ENCODE data around the gene SLCO1B3. TPM values are rescaled to one million over a fixed set of nuclear protein-coding genes. Genes with fewer than 3 reads are reported as not detected.
"Not testable (repeated sequence)": the region's sequence is repeated elsewhere in the genome, so short reads cannot be mapped to it uniquely, and the experiment has no call there.

Gene SLCO1B3, protein sequence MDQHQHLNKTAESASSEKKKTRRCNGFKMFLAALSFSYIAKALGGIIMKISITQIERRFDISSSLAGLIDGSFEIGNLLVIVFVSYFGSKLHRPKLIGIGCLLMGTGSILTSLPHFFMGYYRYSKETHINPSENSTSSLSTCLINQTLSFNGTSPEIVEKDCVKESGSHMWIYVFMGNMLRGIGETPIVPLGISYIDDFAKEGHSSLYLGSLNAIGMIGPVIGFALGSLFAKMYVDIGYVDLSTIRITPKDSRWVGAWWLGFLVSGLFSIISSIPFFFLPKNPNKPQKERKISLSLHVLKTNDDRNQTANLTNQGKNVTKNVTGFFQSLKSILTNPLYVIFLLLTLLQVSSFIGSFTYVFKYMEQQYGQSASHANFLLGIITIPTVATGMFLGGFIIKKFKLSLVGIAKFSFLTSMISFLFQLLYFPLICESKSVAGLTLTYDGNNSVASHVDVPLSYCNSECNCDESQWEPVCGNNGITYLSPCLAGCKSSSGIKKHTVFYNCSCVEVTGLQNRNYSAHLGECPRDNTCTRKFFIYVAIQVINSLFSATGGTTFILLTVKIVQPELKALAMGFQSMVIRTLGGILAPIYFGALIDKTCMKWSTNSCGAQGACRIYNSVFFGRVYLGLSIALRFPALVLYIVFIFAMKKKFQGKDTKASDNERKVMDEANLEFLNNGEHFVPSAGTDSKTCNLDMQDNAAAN
- not detected for total RNA-seq

DNA sequence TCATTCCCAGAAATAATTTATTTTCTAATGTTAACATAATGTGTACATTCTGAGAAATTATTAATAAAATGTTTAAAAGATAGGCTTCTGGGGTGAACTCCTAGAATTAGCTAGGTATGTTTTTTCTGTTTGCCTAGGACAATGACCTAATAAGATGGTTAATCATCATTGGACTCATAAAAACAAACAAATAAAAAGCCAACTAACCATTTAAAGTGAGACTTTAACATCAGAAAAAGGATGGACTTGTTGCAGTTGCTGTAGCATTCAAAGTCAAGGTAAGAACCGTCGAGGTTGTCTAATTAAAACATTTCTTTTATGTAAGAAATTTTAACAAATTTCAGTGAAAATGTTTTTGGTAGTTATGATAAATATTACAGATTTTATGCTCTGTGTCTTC is at the start of gene SLCO1B3:
Gene SLCO1B3, plus strand, starts transcription at position 219 of the 400 bp plus-strand sequence. CDS start 5,034 bp downstream, outside the sequence.
- intact Hi-C loops (cut with DNase I) = no loop called here
- Histone ChIP-seq H3K9me3 (no peaks in the 10 kb centered on the region), H3K27ac (no peak within 1 kb of the TSS), H3K4me1 (no peaks in the 10 kb centered on the region), H3K36me3 (no peaks in the 10 kb centered on the region), H3K4me3 (no peak within 1 kb of the TSS), H3K27me3 (no peaks in the 10 kb centered on the region)
- TF ChIP-seq, protein P1, sequence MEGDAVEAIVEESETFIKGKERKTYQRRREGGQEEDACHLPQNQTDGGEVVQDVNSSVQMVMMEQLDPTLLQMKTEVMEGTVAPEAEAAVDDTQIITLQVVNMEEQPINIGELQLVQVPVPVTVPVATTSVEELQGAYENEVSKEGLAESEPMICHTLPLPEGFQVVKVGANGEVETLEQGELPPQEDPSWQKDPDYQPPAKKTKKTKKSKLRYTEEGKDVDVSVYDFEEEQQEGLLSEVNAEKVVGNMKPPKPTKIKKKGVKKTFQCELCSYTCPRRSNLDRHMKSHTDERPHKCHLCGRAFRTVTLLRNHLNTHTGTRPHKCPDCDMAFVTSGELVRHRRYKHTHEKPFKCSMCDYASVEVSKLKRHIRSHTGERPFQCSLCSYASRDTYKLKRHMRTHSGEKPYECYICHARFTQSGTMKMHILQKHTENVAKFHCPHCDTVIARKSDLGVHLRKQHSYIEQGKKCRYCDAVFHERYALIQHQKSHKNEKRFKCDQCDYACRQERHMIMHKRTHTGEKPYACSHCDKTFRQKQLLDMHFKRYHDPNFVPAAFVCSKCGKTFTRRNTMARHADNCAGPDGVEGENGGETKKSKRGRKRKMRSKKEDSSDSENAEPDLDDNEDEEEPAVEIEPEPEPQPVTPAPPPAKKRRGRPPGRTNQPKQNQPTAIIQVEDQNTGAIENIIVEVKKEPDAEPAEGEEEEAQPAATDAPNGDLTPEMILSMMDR (IDR thresholded peaks at IDR 0.05) = no peak
- no peak for DNase-seq (ENCODE audit: low spot score in 2 of 2)

DNA sequence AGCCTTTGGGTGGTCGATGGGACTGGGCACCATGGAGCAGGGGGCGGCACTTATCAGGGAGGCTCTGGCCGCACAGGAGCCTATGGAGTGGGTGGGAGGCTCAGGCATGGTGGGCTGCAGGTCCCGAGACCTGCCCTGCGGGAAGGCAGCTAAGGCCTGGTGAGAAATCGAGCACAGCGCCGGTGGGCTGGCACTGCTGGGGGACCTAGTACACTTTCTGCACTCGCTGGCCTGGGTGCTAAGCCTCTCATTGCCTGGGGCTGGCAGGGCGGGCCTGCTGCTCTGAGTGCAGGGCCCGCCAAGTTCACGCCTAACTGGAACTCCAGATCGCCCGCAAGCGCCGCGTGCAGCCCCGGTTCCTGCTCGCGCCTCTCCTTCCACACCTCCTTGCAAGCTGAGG is 33.1 kb upstream of the SLCO1B3 start:
- intact Hi-C loops (cut with DNase I) = no loop called here
- no peak for DNase-seq (ENCODE audit: low spot score in 2 of 2)
- no peaks in the 10 kb centered on the region for H3K27me3 ChIP-seq
- H3K27ac ChIP-seq = no peak overlapping the region
- H3K36me3 ChIP-seq = no peaks in the 10 kb centered on the region
- TF ChIP-seq, protein P1 (IDR thresholded peaks at IDR 0.05) = no peak
- H3K9me3 ChIP-seq = peaks cover 0 to 11% of the 10 kb centered on the region in 2 donors
- no peak overlapping the region for H3K4me3 ChIP-seq
- no peaks in the 10 kb centered on the region for H3K4me1 ChIP-seq

DNA sequence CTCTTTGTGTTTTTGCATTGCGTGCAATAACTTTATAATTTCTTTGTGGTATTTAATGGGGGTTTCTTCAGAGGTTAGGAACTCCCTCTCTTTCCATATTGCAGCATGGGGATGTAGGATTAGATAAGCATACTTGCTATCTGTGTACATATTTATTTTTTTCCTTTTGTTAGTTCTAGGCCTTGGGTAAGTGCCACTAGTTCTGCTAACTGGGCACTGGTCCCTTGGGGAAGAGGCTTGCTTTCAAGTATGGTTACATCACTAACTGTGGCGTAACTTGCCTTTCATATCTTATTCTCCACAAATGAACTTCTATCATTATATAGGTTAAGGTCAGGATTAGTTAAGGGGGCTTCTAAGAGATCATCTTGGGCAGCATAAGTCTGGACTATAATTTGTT is 31.5 kb upstream of the SLCO1B3 start:
- TF ChIP-seq, protein P1 (IDR thresholded peaks at IDR 0.05) = no peak
- H3K27ac ChIP-seq = no peak overlapping the region
- no peaks in the 10 kb centered on the region for H3K4me1 ChIP-seq
- peaks cover 0 to 11% of the 10 kb centered on the region in 2 donors for H3K9me3 ChIP-seq
- intact Hi-C loops (cut with DNase I) = no loop called here
- H3K27me3 ChIP-seq = no peaks in the 10 kb centered on the region
- H3K36me3 ChIP-seq = no peaks in the 10 kb centered on the region
- DNase-seq (ENCODE audit: low spot score in 2 of 2) = no peak
- no peak overlapping the region for H3K4me3 ChIP-seq

DNA sequence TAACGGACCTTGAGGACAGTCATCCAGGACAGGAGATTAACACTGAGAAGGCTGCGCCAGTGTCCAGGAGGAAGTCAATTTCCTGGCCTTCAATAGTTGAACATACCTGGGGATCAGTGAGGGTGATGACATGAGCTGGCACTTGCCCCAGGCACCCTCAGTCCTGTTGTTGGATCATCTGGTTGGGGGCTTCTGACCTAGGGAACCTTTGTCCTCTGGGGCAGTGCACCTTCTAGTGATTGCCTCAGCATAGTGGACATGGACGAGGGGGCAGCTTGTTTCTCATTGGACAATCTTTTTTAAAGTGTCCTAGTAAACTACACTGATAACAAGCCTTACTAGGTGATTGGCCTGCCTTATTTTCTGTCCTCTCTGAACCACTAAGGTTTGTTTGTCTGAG is 30.5 kb upstream of the SLCO1B3 start:
- intact Hi-C loops (cut with DNase I); H3K4me3 ChIP-seq; H3K4me1 ChIP-seq; H3K27me3 ChIP-seq; H3K27ac ChIP-seq; DNase-seq (ENCODE audit: low spot score in 2 of 2); H3K36me3 ChIP-seq: not testable (repeated sequence)
- H3K9me3 ChIP-seq = peaks cover 0 to 11% of the 10 kb centered on the region in 2 donors

DNA sequence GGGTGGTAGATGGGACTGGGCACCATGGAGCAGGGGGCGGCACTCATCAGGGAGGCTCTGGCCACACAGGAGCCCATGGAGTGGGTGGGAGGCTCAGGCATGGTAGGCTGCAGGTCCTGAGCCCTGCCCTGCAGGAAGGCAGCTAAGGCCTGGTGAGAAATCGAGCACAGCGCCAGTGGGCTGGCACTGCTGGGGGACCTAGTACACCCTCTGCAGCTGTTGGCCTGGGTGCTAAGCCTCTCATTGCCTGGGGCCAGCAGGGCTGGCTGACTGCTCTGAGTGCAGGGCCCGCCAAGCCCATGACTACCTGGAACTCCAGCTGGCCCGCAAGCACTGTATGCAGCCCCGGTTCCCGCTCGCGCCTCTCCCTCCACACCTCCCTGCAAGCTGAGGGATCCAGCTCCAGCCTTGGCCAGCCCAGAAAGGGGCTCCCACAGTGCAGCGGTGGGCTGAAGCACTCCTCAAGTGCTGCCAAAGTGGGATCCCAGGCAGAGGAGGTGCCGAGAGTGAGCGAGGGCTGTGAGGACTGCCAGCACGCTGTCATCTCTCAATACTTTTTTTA is 26.6 kb upstream of the SLCO1B3 start:
- H3K4me3 ChIP-seq; intact Hi-C loops (cut with DNase I): not testable (repeated sequence)

DNA sequence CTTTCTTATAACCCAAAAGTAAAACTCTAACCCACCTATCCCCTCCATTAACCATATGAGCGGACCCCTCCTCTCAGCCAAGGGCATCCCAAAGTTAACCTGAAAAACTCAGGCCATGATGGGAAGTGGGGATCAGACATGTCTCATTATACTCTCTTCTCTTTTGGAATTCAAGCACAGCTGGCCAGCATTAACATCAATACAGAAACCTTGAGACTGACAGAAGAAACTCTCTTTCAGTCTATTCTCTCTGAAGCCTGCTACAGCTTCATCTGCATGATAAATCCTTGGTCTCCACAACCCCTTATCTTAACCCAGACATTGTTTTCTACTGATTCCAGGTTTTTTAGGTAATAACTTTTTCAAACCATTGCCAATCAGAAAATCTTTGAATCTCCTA is 17.5 kb upstream of the SLCO1B3 start:
- no peak for DNase-seq (ENCODE audit: low spot score in 2 of 2)
- Histone ChIP-seq H3K9me3 (no peaks in the 10 kb centered on the region), H3K27me3 (no peaks in the 10 kb centered on the region), H3K36me3 (no peaks in the 10 kb centered on the region), H3K27ac (no peak overlapping the region), H3K4me3 (no peak overlapping the region), H3K4me1 (no peaks in the 10 kb centered on the region)
- TF ChIP-seq, protein P1 (IDR thresholded peaks at IDR 0.05) = no peak
- intact Hi-C loops (cut with DNase I) = no loop called here

More for the DNA sequence above, 26.6 kb upstream of the SLCO1B3 start:
- not testable (repeated sequence) for H3K36me3 ChIP-seq; H3K27ac ChIP-seq; DNase-seq (ENCODE audit: low spot score in 2 of 2); H3K9me3 ChIP-seq; H3K4me1 ChIP-seq; H3K27me3 ChIP-seq

Measured in ascending aorta (tissue), 2 donors.